ENCODE results near the gene SFN. TPM values are rescaled to one million over a fixed set of nuclear protein-coding genes. Genes with fewer than 3 reads are reported as not detected.

The SFN gene
- polyA plus RNA-seq, 2 of the 4 experiments (the other 2 are of a cell fraction) = 39.8 to 141 TPM

GRCh38 chr1:26858160-26858559, 4.8 kb upstream of the SFN start (continued):
- TF ChIP-seq HOXB5 (CRISPR knock-in tag; IDR thresholded peaks at IDR 0.05) (no peak), REST (IDR thresholded peaks at IDR 0.05) (no peak), PBX3 (IDR thresholded peaks at IDR 0.05) (no peak), HES2 (IDR thresholded peaks at IDR 0.05) (no peak)

- H3K4me1 ChIP-seq = peaks cover 20% of the 10 kb centered on the region
- no peak overlapping the region for H3K4me2 ChIP-seq
- CTCF ChIA-PET = interaction anchor here (0.7 to 7.2 kb wide), 9 partner anchors 8 to 257 kb away, joined by 3 to 57 read pairs (median 6); partner anchors contain the start of gene GPATCH3
- ATAC-seq = no peak
- no peak for DNase-seq (ENCODE audit: low read depth in 1 of 2, low spot score in 1 of 2)
- TF ChIP-seq REST (IDR thresholded peaks at IDR 0.05) = no peak
- TF ChIP-seq USF2 (IDR thresholded peaks at IDR 0.05) = no peak
- TF ChIP-seq MYC (IDR thresholded peaks at IDR 0.05; ENCODE audit: borderline replicate concordance, low read length) = no peak
- TF ChIP-seq TP53 (CRISPR knock-in tag; IDR thresholded peaks at IDR 0.05) = no peak
- no peak for TF ChIP-seq SREBF2 (IDR thresholded peaks at IDR 0.05)
- TF ChIP-seq ZSCAN20 (CRISPR knock-in tag; IDR thresholded peaks at IDR 0.05) = no peak
- TF ChIP-seq ESRRA (IDR thresholded peaks at IDR 0.05; ENCODE audit: borderline replicate concordance, low read length) = no peak
- no peak for TF ChIP-seq HOXA7 (CRISPR knock-in tag; IDR thresholded peaks at IDR 0.05)
- no peak for TF ChIP-seq NR3C1 (IDR thresholded peaks at IDR 0.05)
- no peak for TF ChIP-seq ZNF302 (CRISPR knock-in tag; IDR thresholded peaks at IDR 0.05)
- TF ChIP-seq PBX3 (IDR thresholded peaks at IDR 0.05) = no peak
- H3K9me3 ChIP-seq = no peaks in the 10 kb centered on the region
- peak overlapping the region in 1 of 2 experiments; percentile 64; a peak in 3 of 6 replicates for H3K27ac ChIP-seq
- FAIRE-seq = no peak
- POLR2A ChIA-PET = no interaction called here
- H3K4me3 ChIP-seq = no peak overlapping the region
- 77% methylated on average over 6 of the region's 7 CpGs for WGBS (ENCODE audit: missing lambda C conversion rate)
These were observed 3.9 kb upstream of the SFN start for GRCh38 chr1:26858891-26859640.
